Activated gamma-delta T cell treated with Interleukin-2 at 50 U/mL for 16 hours (primary cell): Measurements from ENCODE around the gene CD209.
"Not testable (repeated sequence)": the region's sequence is repeated elsewhere in the genome, so short reads cannot be mapped to it uniquely, and the experiment has no call there.

Source experiments
- DNase-seq: peaks from one replicate; pipeline ENCODE4 v3.0.0-alpha.2; 2020

Gene CD209

DNA sequence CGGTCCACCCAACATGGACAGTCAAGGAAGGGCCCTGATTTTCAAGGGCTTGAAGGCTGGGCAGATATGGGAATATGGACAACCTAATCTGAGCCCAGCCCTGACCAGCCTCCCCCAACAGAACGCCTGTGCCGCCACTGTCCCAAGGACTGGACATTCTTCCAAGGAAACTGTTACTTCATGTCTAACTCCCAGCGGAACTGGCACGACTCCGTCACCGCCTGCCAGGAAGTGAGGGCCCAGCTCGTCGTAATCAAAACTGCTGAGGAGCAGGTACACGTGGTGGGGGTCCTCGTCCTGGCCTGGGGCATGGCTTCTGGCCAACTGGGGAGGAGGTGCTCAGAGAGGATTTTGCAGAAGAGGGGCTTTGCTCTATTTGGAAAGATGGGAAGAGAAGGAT lies 19.2 kb upstream of the CD209 start:
- DNase-seq = no peak

DNA sequence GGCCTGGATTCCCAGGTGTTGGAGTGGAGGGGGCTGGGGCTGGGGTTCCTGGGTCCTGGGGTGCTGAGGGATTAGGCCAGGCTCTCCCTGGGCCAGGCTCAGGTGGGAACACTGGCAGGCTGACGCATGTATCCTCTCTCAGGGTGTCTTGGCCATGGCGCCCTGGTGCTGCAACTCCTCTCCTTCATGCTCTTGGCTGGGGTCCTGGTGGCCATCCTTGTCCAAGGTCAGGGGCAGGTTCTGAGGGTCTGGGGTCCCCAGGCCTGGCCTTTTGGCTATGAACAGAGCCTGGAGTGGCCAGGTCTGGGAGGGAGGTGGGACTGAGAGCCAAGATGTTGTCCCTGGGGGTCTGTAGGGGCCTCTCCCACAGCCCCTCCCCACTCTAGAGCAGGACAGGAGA lies 17.7 kb upstream of the CD209 start:
- DNase-seq = not testable (repeated sequence)

DNA sequence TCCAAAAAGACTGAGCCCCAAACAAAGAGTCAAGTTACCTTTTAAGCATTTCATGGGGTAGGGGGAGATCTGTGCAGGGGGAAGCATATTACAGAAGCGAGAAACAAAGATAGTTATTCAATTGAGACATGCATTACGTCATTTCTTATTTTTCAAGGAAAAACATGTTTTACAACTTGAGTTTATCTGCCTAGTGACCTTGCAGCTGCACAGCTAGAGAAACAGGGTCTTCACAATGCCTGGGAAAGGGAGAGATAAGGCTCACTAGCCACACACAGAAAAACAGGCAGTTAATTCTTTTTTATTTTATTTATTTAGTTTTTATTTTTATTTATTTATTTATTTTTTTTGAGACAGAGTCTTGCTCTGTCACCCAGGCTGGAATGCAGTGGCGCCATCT lies 16.8 kb upstream of the CD209 start:
- not testable (repeated sequence) for DNase-seq

DNA sequence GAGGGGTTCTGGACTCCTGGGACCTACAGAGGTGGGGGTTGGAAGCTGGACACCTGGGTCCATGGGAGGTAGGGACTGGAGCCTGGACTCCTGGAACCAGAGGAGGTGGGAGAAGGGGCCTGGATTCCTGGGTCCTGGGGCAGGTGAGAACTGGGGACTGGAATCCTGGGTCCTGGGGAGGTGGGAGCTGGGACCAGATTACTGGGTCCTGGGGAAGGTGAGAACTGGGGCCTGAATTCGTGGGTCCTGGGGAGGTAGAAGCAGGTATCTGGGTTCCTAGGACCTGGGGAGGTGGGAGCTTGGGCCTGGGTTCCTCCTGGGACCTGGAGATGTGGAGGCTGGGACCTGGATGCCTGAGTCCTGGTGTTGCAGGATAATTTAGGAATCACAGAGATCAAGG lies 16.4 kb upstream of the CD209 start:
- no peak for DNase-seq

DNA sequence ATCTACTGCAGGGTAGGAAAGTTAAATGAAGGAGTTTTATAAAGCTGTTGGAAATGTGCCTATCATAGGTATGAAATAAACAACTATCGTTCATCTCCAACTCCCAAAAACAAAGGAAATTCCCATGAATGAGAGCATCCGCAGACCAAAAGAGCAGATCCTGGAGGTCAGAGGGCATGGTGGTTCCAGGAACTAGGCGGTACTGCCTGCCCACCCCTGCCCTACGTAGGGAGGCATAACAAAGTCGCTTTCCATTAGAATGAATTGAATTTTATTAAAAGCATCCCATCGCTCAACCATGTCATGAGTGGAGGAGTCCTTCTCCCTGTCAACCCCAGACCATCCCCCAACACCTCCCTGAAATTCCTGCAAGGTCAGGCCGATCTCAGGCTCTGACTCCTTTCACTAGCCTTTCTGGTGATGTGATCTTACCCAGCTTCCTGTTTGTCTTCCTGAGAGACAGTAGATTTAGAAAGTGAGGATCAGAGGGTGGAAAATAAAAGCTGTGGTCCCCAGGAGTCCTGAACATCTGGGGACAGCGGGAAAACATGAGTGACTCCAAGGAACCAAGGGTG lies 15.5 kb upstream of the CD209 start, which contains the start of gene CLEC4M:
TSS of gene CLEC4M (plus strand) at position 525 of the 575 bp plus-strand sequence. CDS start at position 549, 24 bp downstream.
- no peak for DNase-seq

DNA sequence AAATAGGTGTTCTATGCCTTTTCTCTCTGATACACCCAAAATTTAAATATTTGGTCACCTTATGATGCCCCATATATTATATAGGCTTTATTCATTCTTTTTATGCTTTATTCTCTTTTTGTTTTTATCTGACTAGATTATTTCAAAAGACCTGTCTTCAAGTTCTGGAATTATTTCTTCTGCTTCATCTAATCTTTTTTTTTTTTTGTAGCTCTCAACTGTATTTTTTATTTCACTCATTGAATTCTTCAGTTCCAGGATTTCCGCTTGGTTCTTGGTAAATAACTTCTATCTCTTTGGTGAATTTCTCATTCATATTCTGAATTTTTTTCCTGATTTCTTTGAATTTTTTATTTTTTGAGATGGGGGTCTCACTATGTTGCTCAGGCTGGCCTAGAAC lies 11.8 kb upstream of the CD209 start:
- DNase-seq = no peak

DNA sequence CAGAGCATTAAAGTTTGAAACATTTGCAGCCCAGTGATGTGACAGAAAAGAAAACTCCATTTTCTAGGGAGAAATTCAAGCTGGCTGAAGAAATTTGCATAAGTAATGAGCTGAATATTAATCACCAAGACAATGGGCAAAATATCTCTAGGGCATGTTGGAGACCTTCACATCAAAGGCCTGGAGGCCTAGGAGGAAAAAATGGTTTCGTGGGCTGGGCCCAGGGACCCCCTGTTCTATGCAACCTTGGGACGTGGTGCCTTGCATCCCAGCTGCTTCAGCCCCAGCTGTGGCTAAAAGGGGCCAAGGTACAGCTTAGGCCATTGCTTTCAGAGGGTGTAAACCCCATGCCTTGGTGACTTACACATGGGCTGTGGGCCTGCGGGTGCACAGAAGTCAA lies 10.0 kb upstream of the CD209 start:
- no peak for DNase-seq

DNA sequence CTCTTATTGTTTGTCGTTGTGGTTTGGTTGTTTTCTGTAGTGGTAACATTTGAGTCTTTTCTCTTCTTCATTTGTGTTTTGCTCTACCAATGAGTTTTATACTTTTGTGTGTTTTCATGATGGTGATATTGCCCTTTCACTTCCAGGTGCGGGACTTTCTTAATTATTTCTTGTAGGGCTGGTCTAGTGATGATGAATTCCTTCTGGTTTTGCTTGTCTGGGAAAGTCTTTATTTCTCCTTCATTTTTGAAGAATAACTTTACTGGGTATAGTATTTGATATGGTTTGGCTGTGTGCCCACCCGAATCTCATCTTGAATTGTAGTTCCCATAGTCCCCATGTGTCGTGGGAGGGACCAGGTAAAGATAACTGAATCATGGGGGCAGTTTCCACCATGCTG lies 8.9 kb upstream of the CD209 start:
- DNase-seq = no peak

DNA sequence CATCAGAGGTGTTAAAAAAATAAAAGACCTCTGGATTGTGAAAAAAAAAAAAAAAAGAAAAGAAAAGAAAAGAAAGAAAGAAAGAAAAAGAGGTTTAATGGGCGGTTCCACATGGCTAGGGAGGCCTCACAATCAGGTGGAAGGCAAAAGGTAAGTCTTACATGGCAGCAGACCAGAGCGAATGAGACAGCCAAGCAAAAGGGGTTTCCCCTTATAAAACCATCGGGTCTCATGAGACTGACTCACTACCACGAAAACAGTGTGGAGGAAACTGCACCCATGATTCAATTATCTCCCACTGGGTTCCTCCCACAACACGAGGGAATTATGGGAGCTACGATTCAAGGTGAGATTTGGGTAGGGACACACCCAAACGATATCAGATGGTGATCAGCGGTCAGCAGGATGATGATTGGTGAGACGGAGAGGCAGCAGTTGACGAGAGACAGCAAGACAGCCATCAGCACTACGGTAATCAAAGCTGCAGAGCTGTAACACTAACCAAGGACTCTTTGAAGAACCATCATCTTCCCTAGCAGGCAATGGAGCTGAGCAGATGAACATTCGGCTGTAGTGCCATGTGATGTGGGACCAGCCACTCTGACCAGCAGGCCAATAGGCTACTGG lies 3.9 kb upstream of the CD209 start:
- DNase-seq = no peak

DNA sequence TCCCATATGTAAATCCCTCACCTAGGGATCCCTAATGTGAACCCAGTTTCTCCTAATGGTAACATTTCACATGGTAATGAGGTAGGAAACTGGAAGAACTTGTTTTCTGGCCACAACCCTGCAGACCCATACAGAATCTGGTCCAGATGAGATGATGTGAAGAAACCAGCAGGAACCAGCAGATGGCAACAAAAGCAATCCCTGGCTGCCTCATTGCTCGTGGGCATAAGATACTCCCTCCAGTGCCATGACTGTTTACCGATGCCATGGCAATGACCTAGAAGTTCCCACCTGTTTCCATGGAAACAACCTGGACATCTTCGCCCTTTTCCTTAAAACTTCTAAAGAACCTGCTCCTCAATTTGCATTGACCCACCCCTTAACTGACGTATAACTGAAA lies 1.4 kb upstream of the CD209 start:
- DNase-seq = no peak

DNA sequence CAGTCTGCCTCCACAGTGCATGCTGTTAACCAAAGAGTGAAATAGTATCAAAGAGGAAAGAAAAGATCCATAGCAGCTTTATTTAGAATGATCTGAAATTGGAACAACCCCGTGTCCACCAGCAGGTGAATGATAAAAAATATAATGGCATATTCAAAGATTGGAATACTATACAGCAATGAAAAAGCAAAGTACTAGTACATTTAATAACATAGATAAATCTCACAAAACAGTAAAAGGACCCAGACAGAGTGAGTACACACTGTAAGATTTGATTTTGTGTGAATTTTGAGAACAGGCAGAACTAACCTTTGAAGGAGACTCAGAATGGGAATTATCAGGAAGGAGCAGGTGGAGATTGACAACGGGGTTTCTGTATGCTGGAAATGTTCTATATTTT lies 837 bp upstream of the CD209 start:
- DNase-seq = no peak

DNA sequence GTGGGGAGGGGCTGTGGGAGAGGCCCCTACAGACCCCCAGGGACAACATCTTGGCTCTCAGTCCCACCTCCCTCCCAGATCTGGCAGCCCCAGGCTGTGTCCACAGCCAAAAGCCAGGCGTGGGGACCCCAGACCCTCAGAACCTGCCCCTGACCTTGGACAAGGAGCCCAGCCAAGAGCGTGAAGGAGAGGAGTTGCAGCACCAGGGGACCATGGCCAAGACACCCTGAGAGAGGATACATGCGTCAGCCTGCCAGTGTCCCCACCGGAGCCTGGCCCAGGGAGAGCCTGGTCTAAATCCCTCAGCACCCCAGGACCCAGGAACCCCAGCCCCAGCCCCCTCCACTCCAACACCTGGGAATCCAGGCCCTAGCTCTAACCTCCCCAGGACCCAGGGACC lies 1.0 kb downstream of the CD209 start:
- DNase-seq = not testable (repeated sequence)

DNA sequence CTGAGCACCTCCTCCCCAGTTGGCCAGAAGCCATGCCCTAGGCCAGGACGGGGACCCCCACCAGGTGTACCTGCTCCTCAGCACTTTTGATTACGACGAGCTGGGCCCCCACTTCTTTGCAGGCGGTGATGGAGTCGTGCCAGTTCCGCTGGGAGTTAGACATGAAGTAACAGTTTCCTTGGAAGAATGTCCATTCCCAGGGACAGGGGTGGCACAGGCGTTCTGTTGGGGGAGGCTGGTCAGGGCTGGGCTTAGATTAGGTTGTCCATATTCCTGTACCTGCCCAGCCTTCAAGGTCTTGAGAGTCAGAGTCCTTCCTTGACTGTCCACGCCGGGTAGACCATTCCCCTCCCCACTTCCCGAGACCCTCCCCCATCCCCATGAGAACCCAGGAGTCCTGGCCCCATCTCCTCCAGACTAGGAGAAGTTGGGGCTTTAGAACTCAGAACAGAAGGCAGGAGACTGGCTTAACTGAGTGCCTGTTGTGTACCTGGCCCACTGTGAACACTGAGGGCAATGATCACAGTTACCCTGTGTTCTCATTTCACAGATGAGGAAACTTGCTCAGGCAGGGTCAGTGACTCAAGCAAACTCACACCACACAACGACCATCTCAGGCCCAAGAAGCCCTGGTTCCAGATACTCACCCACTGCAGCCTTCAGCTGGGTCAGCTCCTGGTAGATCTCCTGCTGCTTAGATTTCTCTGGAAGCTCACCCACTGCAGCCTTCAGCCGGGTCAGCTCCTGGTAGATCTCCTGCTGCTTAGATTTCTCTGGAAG lies 2.3 kb downstream of the CD209 start:
- no peak for DNase-seq

DNA sequence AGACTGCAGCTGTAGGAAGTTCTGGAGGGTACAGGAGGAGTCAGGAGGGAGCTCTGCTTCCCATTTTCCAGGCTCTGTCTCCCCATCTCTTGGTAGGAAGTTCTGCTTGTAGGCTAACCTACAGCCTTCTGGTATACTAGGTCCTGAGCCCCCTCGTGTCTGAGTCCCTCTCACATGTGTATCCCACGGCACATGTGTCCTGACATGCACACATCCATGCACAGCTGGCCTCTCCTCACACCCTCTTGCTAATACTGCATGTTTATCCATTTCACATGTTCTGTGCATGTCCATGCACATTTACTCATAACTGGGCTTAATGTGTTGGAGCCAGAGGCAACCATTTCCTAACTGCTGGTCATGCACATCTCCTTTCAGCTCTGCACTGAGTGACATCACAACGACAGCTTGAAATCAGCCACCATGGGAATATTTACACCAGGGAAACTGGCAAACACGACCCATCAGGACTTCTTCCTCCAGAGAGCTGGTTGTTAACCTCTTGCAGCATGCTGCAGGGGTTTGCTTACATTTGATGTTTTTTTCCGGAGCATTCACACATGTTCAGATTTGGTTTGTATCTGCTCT lies 3.0 kb downstream of the CD209 start:
- no peak for DNase-seq

DNA sequence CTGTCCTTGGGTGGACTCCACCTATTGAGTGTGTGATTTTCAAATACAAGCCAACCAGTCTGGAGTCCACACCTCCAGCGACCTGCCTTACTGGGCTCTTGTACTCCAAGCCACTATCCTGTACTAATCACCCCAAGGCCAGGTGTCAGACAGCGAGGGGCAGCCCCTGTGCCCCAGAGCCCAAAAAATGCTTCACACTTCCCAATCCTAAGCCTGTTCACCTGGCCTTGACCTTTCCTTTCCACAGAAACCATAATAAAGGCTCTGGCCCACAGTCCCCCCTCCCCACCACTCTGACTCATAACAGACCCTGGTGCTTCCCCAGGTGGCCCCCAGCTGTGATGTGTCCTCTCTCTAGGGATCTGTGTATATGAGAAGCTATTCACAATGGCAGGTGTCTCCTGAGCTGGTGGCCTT lies 3.9 kb downstream of the CD209 start:
- DNase-seq = no peak

DNA sequence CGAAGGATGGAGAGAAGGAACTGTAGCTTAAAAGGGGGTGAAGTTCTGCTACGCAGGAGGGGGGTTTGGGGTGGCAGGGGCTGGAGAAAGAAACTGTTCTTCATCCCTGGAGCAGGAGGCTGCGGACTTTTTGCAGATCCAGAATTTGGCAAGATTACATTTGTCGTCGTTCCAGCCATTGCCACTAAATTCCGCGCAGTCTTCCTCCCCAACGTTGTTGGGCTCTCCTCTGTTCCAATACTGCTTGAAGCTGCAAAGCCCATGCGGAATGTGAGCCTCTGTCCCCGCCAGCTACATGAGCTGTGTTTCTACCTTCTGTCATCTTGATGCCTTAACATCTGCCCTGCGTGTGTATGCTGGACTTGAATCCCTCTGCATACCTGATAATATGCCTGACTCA lies 4.3 kb downstream of the CD209 start:
- DNase-seq = no peak

DNA sequence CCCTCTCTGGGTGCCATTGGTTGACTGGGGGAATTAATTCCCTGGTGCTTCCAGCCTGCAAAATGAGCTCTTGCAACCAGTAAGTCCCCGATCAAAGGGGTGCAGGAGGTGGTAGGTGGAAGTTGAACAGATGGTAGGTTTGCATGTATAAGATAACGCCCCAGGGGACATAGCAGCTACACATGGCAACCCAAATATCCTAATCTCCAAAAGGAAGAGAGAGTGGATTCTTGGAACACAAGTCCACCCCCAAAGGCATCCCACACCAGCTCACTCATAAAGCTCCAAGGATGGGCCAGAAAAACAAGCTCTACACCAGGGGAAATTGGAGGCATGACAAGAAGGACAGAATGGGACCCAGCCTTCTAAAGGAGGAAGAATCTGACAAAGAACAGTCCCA lies 4.8 kb downstream of the CD209 start:
- no peak for DNase-seq

DNA sequence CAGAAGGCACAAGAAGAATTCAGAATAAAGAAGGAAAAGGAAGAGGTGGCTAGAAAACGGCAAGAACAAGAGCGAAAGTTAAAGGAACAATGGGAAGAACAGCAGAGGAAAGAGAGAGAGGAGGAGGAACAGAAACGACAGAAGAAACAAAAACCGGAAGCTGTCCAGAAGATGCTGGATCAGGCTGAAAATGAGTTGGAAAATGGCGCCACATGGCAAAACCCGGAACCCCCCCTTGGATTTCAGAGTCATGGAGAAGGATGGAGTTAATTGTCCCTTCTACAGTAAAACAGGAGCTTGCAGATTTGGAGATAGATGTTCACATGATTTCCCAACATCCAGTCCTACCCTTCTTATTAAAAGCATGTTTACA lies 6.7 kb downstream of the CD209 start:
- DNase-seq = no peak

DNA sequence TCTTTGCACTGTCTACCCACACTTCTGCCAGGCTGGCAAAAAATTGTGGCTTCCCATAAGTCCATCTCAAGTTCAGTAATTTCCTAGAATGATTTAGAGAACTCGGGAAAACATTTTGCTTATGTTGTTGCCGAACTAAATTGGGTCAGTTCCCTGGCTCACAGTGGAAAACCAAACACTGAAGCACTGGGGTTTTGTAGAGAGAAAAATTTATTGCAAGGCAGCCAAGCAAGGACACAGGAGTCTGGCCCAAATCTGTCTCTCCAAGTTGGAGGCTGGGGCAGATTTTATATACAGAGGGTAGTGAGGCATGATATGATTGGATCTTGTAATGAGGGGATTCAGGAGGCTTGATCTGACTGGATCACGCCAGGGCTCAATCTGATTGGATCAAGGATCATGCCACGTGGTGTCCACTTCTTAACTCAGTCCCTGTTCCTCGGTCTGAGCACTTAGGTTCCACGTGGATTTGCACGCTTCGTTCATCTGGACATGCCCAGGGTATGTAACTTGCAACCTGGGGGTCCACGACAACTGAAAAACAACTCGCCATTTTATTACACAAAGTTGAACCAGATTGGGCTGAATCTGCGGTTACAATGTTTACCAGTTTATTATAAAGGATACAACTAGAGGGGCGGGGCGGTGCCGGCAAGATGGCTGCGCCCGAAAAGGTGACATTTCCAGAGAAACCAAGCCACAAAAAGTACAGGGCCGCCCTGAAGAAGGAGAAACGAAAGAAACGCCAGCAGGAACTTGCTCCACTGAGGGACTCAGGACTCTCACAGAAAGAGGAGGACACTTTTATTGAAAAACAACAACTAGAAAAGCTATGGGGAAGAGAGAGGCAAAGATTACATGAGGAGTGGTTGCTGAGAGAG lies 7.3 kb downstream of the CD209 start:
- DNase-seq = no peak

DNA sequence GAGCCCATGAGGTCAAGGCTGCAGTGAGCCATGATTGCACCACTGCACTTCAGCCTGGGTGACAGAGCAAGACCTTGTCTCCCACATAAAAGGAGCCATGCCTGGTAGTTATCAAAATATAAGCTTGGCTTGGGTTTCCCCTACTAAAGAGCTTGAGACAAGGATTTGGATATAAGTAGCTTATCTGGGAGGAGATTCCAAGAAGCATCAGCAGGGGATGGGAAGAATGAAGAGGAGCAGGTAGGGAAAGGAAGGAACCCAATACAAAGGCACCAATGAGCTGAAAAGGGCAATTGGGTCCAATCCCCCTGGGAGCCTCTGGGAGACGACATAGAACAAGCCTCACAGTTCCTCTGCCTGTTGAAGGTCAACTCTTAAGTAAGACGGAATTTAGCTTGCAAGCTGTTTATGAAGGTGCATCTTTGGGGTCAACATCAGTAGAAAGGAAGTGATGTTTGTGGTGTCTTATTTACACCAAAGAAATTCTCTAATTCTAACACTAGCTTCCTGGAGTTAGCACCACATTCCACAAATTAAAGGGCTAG lies 8.1 kb downstream of the CD209 start:
- no peak for DNase-seq

DNA sequence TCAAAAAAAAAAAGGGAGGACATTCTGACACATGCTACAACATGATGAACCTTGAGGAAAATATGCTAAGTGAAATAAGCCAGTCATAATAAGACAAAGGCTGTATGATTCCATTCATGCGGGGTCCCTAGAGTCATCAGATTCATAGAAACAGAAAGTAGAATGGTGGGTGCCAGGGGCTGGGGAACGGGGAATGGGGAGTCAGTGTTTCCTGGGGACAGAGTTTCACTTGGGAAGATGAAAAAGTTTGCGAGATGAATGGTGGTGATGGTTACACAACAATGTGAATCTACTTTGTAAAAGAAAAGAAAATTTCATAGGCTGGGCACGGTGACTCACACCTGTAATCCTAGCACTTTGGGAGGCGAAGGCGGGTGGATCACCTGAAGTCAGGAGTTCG lies 9.3 kb downstream of the CD209 start:
- DNase-seq = no peak

DNA sequence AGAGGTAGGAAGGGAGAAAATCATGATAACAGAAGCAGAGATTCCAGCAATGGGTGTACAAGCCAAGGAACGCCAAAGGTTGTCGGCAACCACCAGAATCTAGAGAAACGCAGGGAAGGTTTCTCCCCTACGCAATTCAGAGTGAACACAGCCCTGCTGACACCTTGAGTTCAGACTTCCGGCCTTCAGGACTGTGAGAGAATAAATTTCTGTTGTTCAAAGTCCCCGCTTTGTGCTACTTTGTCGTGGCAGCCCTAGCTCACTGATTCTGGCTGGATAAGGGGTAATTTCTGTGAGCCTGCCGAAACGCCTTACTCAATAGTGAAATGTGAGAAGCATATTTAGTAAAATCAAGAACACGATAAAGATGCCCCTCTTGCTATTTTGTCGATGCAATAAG lies 10.1 kb downstream of the CD209 start:
- no peak for DNase-seq

DNA sequence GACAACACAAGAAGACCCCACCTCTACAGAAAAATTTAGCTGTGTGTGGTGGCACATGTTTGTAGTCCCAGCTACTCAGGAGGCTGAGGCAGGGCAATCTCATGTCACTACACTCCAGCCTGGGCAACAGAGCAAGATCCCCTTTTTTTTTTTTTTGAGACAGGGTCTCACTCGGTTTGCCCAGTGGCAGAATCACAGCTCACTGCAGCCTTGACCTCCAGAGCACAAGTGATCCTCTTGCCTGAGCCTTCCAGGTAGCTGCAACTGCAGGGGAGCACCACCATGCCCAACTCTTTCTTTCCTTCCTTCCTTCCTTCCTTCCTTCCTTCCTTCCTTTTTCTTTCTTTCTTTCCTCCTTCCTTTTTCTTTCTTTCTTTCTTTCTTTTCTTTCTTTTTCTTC lies 11.2 kb downstream of the CD209 start:
- DNase-seq = no peak
